GM21717 (cell line): ENCODE results near the gene RHOF.

Experiments
- ATAC-seq: cut with Tn5 transposase; IDR thresholded peaks from one replicate; pipeline ENCODE4 v1.9.1; 2021; ENCODE audit warnings: mild to moderate bottlenecking, moderate library complexity; ENCODE audit not compliant: unreplicated experiment

The RHOF gene

GRCh38 chr12:121805171-121806008 is 11.9 kb upstream of the RHOF start:
- ATAC-seq: no peak

GRCh38 chr12:121804417-121805111 is 11.1 kb upstream of the RHOF start:
- no peak for ATAC-seq

GRCh38 chr12:121803861-121804416 is 10.5 kb upstream of the RHOF start, which contains the start of gene SETD1B:
Gene SETD1B, plus strand, starts transcription at chr12:121804009. Its CDS starts 729 bp downstream, at chr12:121804738.
- no peak for ATAC-seq

GRCh38 chr12:121802843-121803698 is 9.6 kb upstream of the RHOF start:
- peak; percentile 35 for ATAC-seq

GRCh38 chr12:121802485-121802842 is 9.0 kb upstream of the RHOF start:
- no peak for ATAC-seq

DNA sequence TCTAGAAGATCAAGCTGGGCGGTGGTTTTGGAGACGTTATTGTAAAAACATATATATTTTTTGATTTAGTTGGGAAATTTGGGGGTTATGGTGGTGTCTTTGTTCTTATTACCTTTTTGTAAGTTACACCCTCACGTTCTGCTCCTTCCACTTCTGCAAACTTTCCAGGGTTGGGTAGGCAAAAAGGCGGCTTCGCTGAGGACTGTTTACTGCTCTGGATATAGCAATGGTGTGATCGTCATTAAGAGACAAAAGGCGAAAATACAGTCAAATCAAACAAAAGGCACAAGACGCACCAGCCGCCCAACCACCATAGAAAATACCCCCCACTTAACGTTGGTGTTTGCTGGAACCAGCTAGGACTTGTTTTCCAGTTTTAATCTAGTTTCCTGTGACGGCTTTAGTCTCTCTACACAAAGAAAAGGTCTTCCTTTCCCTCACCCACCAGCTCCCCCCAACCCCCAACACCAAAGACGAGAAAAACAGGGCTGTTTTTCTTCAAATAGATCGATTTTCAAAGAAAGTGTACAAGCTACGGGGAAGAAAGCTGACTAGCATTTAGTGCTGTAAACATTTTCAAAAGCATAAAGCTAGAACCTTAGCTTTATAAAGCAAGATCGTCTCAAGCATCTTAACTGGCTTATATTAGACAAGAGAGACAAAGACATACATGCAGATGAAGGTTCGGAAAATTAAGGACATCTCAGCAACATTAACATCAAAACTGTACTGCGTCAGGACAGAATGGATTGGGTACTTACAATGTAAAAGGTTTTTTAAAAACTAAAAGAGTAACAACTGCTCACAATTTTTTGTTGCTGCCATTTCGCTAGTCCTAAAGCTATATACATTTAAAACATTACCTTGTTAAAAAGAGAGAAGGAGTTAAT is 8.4 kb upstream of the RHOF start:
- no peak for ATAC-seq

DNA sequence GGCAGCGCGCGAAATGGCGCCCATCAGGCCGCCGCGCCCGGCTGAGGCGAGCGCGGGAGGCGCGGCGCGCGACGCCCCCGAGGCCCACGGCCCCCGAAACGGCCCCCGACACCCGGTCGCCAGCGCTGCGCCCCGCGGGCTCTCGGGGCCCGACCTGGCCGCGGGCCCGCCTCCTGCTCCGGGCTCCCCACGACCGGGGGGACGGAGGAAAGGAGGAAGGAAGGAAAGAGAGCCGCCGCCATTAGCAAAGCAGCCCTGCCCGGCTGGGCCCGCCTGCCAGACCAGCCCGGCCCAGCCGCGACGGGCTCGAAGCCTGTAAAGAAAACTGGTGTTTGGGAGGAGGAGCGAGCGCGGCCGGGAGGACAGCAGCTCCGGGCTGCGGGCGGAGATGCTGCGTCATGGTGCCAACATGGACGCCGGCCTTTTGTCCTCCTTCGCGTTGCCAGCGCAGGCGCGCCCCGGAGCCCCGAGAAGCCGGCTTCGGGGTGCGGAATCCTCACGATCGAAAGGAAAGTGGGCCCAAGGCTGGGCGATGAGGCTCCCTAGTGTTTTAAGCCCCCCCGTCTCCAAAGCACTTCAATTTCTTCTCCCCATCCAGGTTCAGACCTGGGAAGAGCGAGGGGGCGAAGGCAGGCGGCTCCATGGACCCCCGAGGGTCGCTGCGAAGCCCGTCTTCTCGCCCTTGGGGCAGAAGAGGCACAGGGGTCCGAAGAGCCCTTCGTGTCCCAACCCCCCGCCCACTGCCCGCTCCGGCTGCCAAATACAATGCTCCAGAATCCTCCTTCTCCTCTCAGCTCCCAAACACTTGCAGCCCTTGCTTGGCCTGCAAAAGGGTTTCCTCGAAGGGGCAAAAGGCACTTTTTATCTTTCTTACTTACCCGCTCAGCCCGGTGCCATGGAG is 7.5 kb upstream of the RHOF start:
- ATAC-seq: no peak

- peak; percentile 24 for ATAC-seq
Measured at GRCh38 chr12:121799842-121800693, 6.6 kb upstream of the RHOF start.

- ATAC-seq: peak; percentile 1
Measured at GRCh38 chr12:121799156-121799841, 5.8 kb upstream of the RHOF start.

GRCh38 chr12:121798787-121799155 is 5.3 kb upstream of the RHOF start:
- ATAC-seq: no peak

DNA sequence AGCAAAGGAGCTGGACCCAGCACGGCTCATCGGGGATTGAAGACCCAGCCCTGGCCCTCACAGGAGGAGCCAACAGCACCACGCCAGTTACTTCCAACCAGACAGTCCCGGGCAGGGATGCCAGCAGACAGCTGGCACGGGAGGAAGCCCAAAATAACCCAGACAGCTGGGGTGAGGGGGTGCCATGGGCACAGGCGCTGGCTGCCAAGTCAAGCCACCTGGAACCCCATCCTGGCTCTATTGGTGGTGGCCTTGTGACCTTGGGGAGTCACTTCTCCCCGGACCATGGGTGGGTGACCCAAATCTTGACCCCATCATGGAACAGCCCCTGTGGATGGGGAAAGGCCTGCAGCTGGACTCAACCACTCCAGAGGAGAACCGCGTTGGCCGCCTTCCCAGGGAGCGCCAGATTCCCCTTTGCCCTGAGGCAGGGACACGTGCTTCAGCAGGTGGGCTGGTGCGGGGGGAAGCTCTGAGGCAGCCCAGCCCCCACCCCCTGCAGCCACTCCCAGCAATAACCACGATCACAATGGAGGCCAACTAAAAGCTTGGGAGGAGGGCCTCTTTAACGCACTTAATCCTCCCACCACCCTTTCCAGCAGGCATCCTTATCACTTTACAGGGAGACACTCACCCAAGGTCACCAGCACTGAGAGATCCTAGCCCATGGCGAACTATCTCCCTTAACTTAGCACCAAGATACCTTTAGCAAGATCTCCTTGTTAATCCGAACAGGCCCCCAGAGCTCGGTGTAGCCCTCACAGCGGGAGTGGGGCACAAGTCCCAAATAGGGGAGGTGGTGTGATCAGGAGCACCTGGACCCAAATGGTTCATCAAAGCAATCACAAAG is 4.7 kb upstream of the RHOF start:
- no peak for ATAC-seq

DNA sequence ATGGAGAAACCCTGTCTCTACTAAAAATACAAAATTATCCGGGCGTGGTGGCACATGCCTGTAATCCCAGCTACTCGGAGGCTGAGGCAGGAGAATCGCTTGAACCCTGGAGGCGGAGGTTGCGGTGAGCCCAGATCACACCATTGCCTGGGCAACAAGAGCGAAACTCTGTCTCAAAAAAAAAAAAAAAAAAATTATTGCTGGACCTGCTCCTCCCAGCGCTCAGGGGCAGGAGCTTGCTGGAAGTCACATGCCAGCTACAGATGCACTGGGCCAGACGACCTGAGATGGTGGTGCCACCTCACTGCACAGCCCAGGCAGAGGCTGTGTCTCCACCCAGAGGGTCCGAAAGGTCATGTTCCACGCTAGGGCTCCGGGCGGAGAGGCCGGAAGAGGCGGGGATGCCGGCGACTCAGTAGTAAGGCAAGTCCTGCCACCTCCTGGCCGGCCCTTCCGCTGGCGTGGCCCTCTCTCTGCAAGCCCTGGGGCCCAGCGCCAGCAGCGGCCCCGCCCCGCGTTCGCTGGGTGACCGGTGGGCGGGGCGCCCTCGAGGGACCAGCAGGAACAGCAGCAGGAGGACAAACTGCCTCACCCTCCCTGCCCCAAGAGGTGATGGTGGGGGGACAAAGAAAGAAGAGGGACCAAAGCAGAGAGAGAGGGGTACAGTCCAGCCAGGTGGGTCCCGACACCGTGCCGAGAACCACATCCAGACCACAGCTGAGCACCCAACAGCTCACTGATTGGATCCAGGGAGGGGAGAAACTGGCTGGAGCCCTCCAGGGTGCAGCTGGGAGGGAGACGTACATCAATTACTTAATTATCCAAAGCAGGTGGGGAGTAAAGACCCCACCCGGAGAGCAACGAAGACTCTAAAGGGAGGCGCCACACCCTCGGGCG is 3.6 kb upstream of the RHOF start:
- ATAC-seq: no peak

DNA sequence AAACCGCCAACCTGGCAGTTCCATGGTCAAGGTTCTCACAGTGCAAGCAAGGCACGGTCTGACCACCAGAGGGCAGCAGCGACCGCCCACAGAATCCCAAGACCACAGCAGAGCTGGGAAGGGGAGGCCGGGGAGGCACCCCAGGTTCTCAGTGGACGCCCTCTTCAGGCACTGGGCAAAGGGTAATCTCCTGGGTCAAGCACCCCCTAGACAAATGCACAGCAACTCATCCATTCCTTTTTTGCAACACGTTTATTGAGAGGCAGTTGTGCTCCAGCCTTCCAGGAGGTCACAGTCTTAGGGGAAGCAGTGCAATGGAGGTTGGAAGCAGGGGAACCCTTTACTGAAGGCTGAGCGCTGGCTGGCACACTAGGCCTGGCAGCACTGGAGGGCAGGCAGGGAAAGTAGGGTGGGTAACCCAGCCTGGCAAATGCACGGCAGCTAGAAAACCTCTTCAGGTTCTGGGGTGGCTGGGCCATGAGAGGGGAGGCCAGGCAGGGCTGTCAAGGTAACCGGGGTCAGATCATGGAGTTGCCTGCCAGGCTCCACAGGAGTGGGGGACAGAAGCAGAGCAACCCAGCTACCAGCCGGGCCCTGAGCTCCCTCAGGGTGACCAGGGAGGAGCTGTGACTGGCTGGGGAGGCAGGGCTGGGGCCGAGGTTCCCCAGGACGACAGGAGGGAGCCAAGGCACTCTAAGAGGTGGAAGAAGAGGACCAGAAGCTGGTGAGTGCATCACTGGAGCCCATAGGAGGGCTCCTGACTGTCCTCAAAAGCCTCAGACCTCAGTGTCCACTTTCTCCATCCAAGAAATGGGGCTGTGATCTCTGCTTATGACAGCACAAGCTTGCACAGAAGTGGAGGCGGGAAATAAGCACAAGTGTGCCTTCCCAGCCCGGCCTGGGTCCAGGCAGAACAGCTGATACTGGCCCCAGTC is 1.8 kb upstream of the RHOF start:
- ATAC-seq: no peak

DNA sequence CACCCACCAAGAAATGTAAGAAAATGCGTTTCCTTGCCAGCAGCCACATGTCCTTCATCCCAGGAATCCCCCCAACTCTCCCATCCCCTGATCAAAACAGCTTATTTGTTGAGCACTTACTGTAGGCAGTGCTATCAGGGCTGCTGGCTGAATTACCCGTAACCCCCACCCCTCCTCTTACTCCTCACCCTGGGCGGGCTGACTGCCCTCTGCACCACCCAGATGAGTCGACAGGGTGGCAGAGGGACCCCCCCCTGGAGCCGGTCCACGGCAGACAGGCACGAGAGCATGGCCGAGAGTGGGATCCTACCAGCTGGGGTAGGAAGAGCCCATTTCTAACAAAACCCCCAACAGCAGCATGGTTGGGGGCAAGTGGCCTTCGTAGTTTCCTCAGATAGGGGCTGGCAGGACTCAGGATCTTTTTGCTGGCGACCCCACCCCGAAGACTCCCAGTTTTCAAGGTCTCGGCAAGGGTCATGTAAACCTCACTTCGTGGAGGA is 1.1 kb upstream of the RHOF start:
- no peak for ATAC-seq
